H9 (cell line): ENCODE results near the gene SCRG1. TPM values are rescaled to one million over a fixed set of nuclear protein-coding genes. Genes with fewer than 3 reads are reported as not detected.

Source experiments
- DNase-seq: peaks from one replicate; pipeline ENCODE4 v3.0.0-alpha.2; 2017
- H2AFZ ChIP-seq: one replicate; pipeline ENCODE4 v1.6.1; 2013; ENCODE audit warnings: mild to moderate bottlenecking, low read length, control low read depth, moderate library complexity
- H2AK5ac ChIP-seq: 2 replicates; pipeline ENCODE4 v1.6.1; 2013; ENCODE audit warnings: low read length, control low read depth, mixed read lengths; ENCODE audit not compliant: insufficient read length
- H2BK120ac ChIP-seq: one replicate; pipeline ENCODE4 v1.6.1; 2013; ENCODE audit warnings: low read depth, mild to moderate bottlenecking, low read length, control low read depth, inconsistent platforms; ENCODE audit not compliant: poor library complexity, severe bottlenecking
- H2BK12ac ChIP-seq: 2 replicates; pipeline ENCODE4 v1.6.1; 2013; ENCODE audit warnings: low read length, control low read depth, mixed read lengths, low read depth; ENCODE audit not compliant: insufficient read length
- H2BK15ac ChIP-seq: 2 replicates; pipeline ENCODE4 v1.6.1; 2013; ENCODE audit warnings: low read depth, low read length, control low read depth
- H2BK20ac ChIP-seq: one replicate; pipeline ENCODE4 v1.6.1; 2013; ENCODE audit warnings: low read depth, mild to moderate bottlenecking, low read length, control low read depth, inconsistent platforms; ENCODE audit not compliant: poor library complexity, severe bottlenecking
- H2BK5ac ChIP-seq: 2 replicates; pipeline ENCODE4 v1.6.1; 2013; ENCODE audit warnings: low read length, control low read depth, mixed read lengths; ENCODE audit not compliant: insufficient read length
- H3K14ac ChIP-seq: 2 replicates; pipeline ENCODE4 v1.6.1; 2013; ENCODE audit warnings: low read length, control low read depth; ENCODE audit not compliant: insufficient read depth
- H3K18ac ChIP-seq: 2 replicates; pipeline ENCODE4 v1.6.1; 2013; ENCODE audit warnings: low read depth, mild to moderate bottlenecking, mixed read lengths, low read length, control low read depth; ENCODE audit not compliant: insufficient read length
- H3K23ac ChIP-seq: 2 replicates; pipeline ENCODE4 v1.6.1; 2013; ENCODE audit warnings: low read length, control low read depth, mixed read lengths, low read depth; ENCODE audit not compliant: insufficient read length
- H3K23me2 ChIP-seq: 2 replicates; pipeline ENCODE4 v1.6.1; 2013; ENCODE audit warnings: low read depth, mild to moderate bottlenecking, mixed read lengths, low read length, control low read depth; ENCODE audit not compliant: insufficient read length, poor library complexity, severe bottlenecking
- H3K27ac ChIP-seq: 2 replicates; pipeline ENCODE4 v1.5.1; 2013; ENCODE audit warnings: low read length, control low read depth, mixed read lengths, low read depth; ENCODE audit not compliant: insufficient read length
- H3K27me3 ChIP-seq: 2 replicates; pipeline ENCODE4 v1.6.1; 2013; ENCODE audit warnings: low read length, control low read depth, inconsistent platforms; ENCODE audit not compliant: insufficient read depth
- H3K4ac ChIP-seq: 2 replicates; pipeline ENCODE4 v1.6.1; 2013; ENCODE audit warnings: low read depth, mild to moderate bottlenecking, control low read depth, inconsistent platforms, low read length, moderate library complexity
- H3K4me1 ChIP-seq: 2 replicates; pipeline ENCODE4 v1.6.1; 2013; ENCODE audit warnings: low read length, control low read depth, inconsistent platforms; ENCODE audit not compliant: insufficient read depth
- H3K4me2 ChIP-seq: 2 replicates; pipeline ENCODE4 v1.6.1; 2013; ENCODE audit warnings: low read length, control low read depth, mixed read lengths; ENCODE audit not compliant: insufficient read length, insufficient read depth
- H3K56ac ChIP-seq: 2 replicates; pipeline ENCODE4 v1.6.1; 2013; ENCODE audit warnings: low read depth, mild to moderate bottlenecking, mixed read lengths, low read length, control low read depth; ENCODE audit not compliant: insufficient read length
- H3K79me1 ChIP-seq: 2 replicates; pipeline ENCODE4 v1.6.1; 2013; ENCODE audit warnings: low read depth, mild to moderate bottlenecking, moderate library complexity, low read length, control low read depth, inconsistent platforms; ENCODE audit not compliant: insufficient read depth, poor library complexity, severe bottlenecking
- H3K79me2 ChIP-seq: 2 replicates; pipeline ENCODE4 v1.6.1; 2013; ENCODE audit warnings: low read length, control low read depth, inconsistent platforms; ENCODE audit not compliant: insufficient read depth
- H3K9ac ChIP-seq: 2 replicates; pipeline ENCODE4 v1.6.1; 2013; ENCODE audit warnings: low read length, control low read depth, mixed read lengths; ENCODE audit not compliant: insufficient read length; ENCODE audit errors: extremely low read depth
- H3K9me3 ChIP-seq: one replicate; pipeline ENCODE4 v1.6.1; 2013; ENCODE audit warnings: low read depth, low read length, inconsistent platforms; ENCODE audit not compliant: control insufficient read depth
- H3T11ph ChIP-seq: one replicate; pipeline ENCODE4 v1.6.1; 2013; ENCODE audit warnings: mild to moderate bottlenecking, low read length, control low read depth, inconsistent platforms
- H4K20me1 ChIP-seq: one replicate; pipeline ENCODE4 v1.6.1; 2013; ENCODE audit not compliant: control insufficient read depth, insufficient read length, insufficient read depth
- H4K5ac ChIP-seq: 2 replicates; pipeline ENCODE4 v1.6.1; 2013; ENCODE audit warnings: low read depth, mild to moderate bottlenecking, mixed read lengths, low read length, control low read depth; ENCODE audit not compliant: insufficient read length
- H4K8ac ChIP-seq: replicated peaks from 2 replicates; pipeline ENCODE4 v1.6.1; 2013; ENCODE audit warnings: low read length, control low read depth, mixed read lengths, low read depth; ENCODE audit not compliant: insufficient read length
- H4K91ac ChIP-seq: 2 replicates; pipeline ENCODE4 v1.6.1; 2013; ENCODE audit warnings: low read depth, mild to moderate bottlenecking, moderate library complexity, mixed read lengths, low read length, control low read depth; ENCODE audit not compliant: insufficient read length
- H3K27ac Mint-ChIP-seq, 3 experiments: 2 replicates in 2 of 3; 3 replicates in 1 of 3; pipeline ENCODE4 v1.8.0; 2020 to 2021; ENCODE audit warnings: mixed read lengths in 3 of 3, mild to moderate bottlenecking in 1 of 3, moderate library complexity in 1 of 3
- H3K27me3 Mint-ChIP-seq: 2 replicates; pipeline ENCODE4 v1.8.0; 2021; ENCODE audit warnings: low read depth, mild to moderate bottlenecking, moderate library complexity, mixed read lengths
- H3K36me3 Mint-ChIP-seq, 3 experiments: 2 replicates in 2 of 3; 3 replicates in 1 of 3; pipeline ENCODE4 v1.8.0; 2020 to 2021; ENCODE audit warnings: low read depth in 3 of 3, mixed read lengths in 3 of 3; ENCODE audit not compliant: insufficient read depth in 1 of 3
- H3K4me1 Mint-ChIP-seq, 2 experiments: 2 replicates each; pipeline ENCODE4 v1.8.0; 2020; ENCODE audit warnings: mixed read lengths in 2 of 2
- H3K4me3 Mint-ChIP-seq, 2 experiments: 2 replicates in 1 of 2; 3 replicates in 1 of 2; pipeline ENCODE4 v1.8.0; 2020 to 2021; ENCODE audit warnings: mild to moderate bottlenecking in 2 of 2, mixed read lengths in 2 of 2, moderate library complexity in 1 of 2
- H3K9me3 Mint-ChIP-seq, 2 experiments: 2 replicates in 1 of 2; 3 replicates in 1 of 2; pipeline ENCODE4 v1.8.0; 2020; ENCODE audit warnings: mild to moderate bottlenecking in 2 of 2, mixed read lengths in 2 of 2, moderate library complexity in 1 of 2
- WGBS: extraction: QIAGEN DNeasy Blood & Tissue Kit; methylation state at CpG from one replicate; pipeline ENCODE4 v1.1.7; 2013; ENCODE audit warnings: missing lambda C conversion rate, low lambda C conversion rate, mixed read lengths; ENCODE audit not compliant: insufficient read length; ENCODE audit errors: extremely low coverage; 5-methylcytosine and 5-hydroxymethylcytosine counted together
- long read RNA-seq: library from polyadenylated mRNA; unstranded; transcript quantifications from one replicate; pipeline ENCODE4 v2.0.0, GENCODE V29; 2020
- total RNA-seq: library from RNA; stranded (reverse); gene quantifications from 2 replicates; pipeline ENCODE4 v1.2.1, GENCODE V29; 2021
- TF ChIP-seq, protein P1 (sequence below): fragments of 200-600 bp; sonication (generic); conservative IDR thresholded peaks from 3 replicates; pipeline ENCODE4 v1.8.0; 2021; ENCODE audit warnings: antibody characterized with exemption, mild to moderate bottlenecking

Gene SCRG1
- not detected in 2 replicates for total RNA-seq
- long read RNA-seq: 0 reads

- H3K14ac ChIP-seq: no peak within 1 kb of the TSS
- Mint-ChIP-seq H3K36me3 (no peaks in the 10 kb centered on the region; a peak in 1 of 7 replicates), H3K27ac (no peak within 1 kb of the TSS), H3K4me1 (no peaks in the 10 kb centered on the region), H3K27me3 (no peaks in the 10 kb centered on the region), H3K4me3 (no peak within 1 kb of the TSS), H3K9me3 (no peaks in the 10 kb centered on the region; a peak in 1 of 5 replicates)
- no peak within 1 kb of the TSS for H4K8ac ChIP-seq
- WGBS: no CpG with 5 or more reads among the region's 4 CpGs
- H2BK5ac ChIP-seq: no peak within 1 kb of the TSS
- no peaks in the 10 kb centered on the region for H4K20me1 ChIP-seq
- no peaks in the 10 kb centered on the region for H3K23me2 ChIP-seq
- H3K9me3 ChIP-seq: no peaks in the 10 kb centered on the region
- H2AK5ac ChIP-seq: no peak within 1 kb of the TSS
- no peak within 1 kb of the TSS for H2AFZ ChIP-seq
- no peaks in the 10 kb centered on the region for H3K79me1 ChIP-seq
- H3K4me1 ChIP-seq: no peaks in the 10 kb centered on the region
- H3K27ac ChIP-seq: no peak within 1 kb of the TSS
- H2BK15ac ChIP-seq: no peak within 1 kb of the TSS
- H3K4me2 ChIP-seq: no peak within 1 kb of the TSS
- no peak within 1 kb of the TSS for H3K9ac ChIP-seq
- no peak within 1 kb of the TSS for H3K23ac ChIP-seq
- no peak within 1 kb of the TSS for H2BK12ac ChIP-seq
- TF ChIP-seq, protein P1, sequence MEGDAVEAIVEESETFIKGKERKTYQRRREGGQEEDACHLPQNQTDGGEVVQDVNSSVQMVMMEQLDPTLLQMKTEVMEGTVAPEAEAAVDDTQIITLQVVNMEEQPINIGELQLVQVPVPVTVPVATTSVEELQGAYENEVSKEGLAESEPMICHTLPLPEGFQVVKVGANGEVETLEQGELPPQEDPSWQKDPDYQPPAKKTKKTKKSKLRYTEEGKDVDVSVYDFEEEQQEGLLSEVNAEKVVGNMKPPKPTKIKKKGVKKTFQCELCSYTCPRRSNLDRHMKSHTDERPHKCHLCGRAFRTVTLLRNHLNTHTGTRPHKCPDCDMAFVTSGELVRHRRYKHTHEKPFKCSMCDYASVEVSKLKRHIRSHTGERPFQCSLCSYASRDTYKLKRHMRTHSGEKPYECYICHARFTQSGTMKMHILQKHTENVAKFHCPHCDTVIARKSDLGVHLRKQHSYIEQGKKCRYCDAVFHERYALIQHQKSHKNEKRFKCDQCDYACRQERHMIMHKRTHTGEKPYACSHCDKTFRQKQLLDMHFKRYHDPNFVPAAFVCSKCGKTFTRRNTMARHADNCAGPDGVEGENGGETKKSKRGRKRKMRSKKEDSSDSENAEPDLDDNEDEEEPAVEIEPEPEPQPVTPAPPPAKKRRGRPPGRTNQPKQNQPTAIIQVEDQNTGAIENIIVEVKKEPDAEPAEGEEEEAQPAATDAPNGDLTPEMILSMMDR: no peak
- H3K79me2 ChIP-seq: no peaks in the 10 kb centered on the region
- H2BK20ac ChIP-seq: no peak within 1 kb of the TSS
- no peak within 1 kb of the TSS for H3K18ac ChIP-seq
- H3K27me3 ChIP-seq: no peaks in the 10 kb centered on the region
- no peak for DNase-seq
- no peak within 1 kb of the TSS for H4K91ac ChIP-seq
- H4K5ac ChIP-seq: no peak within 1 kb of the TSS
- H2BK120ac ChIP-seq: no peak within 1 kb of the TSS
- no peak within 1 kb of the TSS for H3T11ph ChIP-seq
- H3K4ac ChIP-seq: no peak within 1 kb of the TSS
- H3K56ac ChIP-seq: no peak within 1 kb of the TSS
These were observed at the start of gene SCRG1 for GRCh38 chr4:173398779-173399415. TSS of gene SCRG1 (minus strand) at chr4:173399116. CDS start at chr4:173391414, 7,702 bp downstream.
